Mammary epithelial cell (primary cell): ENCODE data around the gene MYF5.

ENCODE experiments used
- EZH2 ChIP-seq: IDR thresholded peaks from 2 replicates; pipeline ENCODE4 v1.6.1; 2012; ENCODE audit warnings: low read length, inconsistent platforms, borderline replicate concordance
- TF ChIP-seq, protein P1 (sequence below), 2 donors: IDR thresholded peaks in 1 of 2; conservative IDR thresholded peaks in 1 of 2; 2 replicates each; pipeline ENCODE4 v1.5.1; 2011 to 2012; ENCODE audit warnings: inconsistent platforms in 2 of 2, low read length in 2 of 2, mild to moderate bottlenecking in 2 of 2, control low read depth in 1 of 2, low read depth in 1 of 2; ENCODE audit not compliant: insufficient read depth in 1 of 2; ENCODE audit errors: extremely low read depth in 1 of 2

DNA sequence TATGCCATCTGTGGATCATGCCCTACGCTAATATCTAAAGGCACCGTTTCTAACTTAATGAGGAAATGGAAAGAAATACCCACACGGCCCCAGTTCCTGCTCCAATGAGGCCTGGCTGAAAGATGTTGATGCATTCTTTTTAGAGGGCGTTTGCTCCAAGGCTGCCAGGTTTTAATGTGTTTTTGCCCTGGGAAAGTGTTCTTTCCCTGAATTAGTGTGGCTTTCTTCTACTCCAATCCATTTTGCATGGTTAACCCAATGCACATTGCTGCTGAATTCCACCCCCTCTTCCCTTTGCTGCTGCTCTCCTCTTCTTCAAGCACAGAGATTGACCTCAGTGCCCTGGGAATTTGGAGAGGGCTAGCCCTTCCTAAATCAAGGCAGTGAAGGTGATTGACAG, 1.1 kb downstream of the MYF5 start:
- TF ChIP-seq, protein P1, sequence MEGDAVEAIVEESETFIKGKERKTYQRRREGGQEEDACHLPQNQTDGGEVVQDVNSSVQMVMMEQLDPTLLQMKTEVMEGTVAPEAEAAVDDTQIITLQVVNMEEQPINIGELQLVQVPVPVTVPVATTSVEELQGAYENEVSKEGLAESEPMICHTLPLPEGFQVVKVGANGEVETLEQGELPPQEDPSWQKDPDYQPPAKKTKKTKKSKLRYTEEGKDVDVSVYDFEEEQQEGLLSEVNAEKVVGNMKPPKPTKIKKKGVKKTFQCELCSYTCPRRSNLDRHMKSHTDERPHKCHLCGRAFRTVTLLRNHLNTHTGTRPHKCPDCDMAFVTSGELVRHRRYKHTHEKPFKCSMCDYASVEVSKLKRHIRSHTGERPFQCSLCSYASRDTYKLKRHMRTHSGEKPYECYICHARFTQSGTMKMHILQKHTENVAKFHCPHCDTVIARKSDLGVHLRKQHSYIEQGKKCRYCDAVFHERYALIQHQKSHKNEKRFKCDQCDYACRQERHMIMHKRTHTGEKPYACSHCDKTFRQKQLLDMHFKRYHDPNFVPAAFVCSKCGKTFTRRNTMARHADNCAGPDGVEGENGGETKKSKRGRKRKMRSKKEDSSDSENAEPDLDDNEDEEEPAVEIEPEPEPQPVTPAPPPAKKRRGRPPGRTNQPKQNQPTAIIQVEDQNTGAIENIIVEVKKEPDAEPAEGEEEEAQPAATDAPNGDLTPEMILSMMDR (conservative IDR thresholded peaks at IDR 0.05 in 1 of 2, IDR thresholded peaks at IDR 0.05 in 1 of 2; ENCODE audit: extremely low read depth in 1 of 2, insufficient read depth in 1 of 2, low read depth in 1 of 2, low read length in 2 of 2), result no peak
- no peak for TF ChIP-seq EZH2
